ENCODE results near the gene PTPRCAP.
"Not testable (repeated sequence)": the region's sequence is repeated elsewhere in the genome, so short reads cannot be mapped to it uniquely, and the experiment has no call there.

Gene PTPRCAP

GRCh38 chr11:67409261-67409666, 28.2 kb downstream of the PTPRCAP start:
- no peak for DNase-seq (ENCODE audit: low spot score)

GRCh38 chr11:67408437-67409200, 28.9 kb downstream of the PTPRCAP start:
- no peak for DNase-seq (ENCODE audit: low spot score)

- no peak for DNase-seq (ENCODE audit: low spot score)
Observed at GRCh38 chr11:67407688-67408163, 29.8 kb downstream of the PTPRCAP start.

- DNase-seq (ENCODE audit: low spot score), result peak; percentile 78
Observed at GRCh38 chr11:67406969-67407687, 30.4 kb downstream of the PTPRCAP start.

- DNase-seq (ENCODE audit: low spot score), result no peak
Observed at GRCh38 chr11:67406420-67406968, 31.0 kb downstream of the PTPRCAP start.

- no peak for DNase-seq (ENCODE audit: low spot score)
Observed at GRCh38 chr11:67405688-67406339, 31.7 kb downstream of the PTPRCAP start.

- no peak for DNase-seq (ENCODE audit: low spot score)
Observed at GRCh38 chr11:67405196-67405567, 32.3 kb downstream of the PTPRCAP start.

- DNase-seq (ENCODE audit: low spot score), result no peak
Observed at GRCh38 chr11:67404515-67405195, 32.8 kb downstream of the PTPRCAP start.

- DNase-seq (ENCODE audit: low spot score), result not testable (repeated sequence)
Observed at GRCh38 chr11:67403085-67403484, 34.4 kb downstream of the PTPRCAP start.

- DNase-seq (ENCODE audit: low spot score), result not testable (repeated sequence)
Observed at GRCh38 chr11:67402192-67402839, 35.2 kb downstream of the PTPRCAP start.

GRCh38 chr11:67401495-67402191, 35.8 kb downstream of the PTPRCAP start, which contains the start of gene PPP1CA:
Gene PPP1CA (minus strand): TSS chr11:67401858. CDS start chr11:67401782, 76 bp downstream.
- peak; percentile 94 for DNase-seq (ENCODE audit: low spot score)

GRCh38 chr11:67400942-67401494, 36.5 kb downstream of the PTPRCAP start:
- DNase-seq (ENCODE audit: low spot score), result no peak

GRCh38 chr11:67400251-67400941, 37.1 kb downstream of the PTPRCAP start:
- DNase-seq (ENCODE audit: low spot score), result no peak

- DNase-seq (ENCODE audit: low spot score), result no peak
Observed at GRCh38 chr11:67398661-67399563, 38.6 kb downstream of the PTPRCAP start.

GRCh38 chr11:67397986-67398660, 39.4 kb downstream of the PTPRCAP start:
- DNase-seq (ENCODE audit: low spot score), result no peak

- no peak for DNase-seq (ENCODE audit: low spot score)
Observed at GRCh38 chr11:67397536-67397935, 39.9 kb downstream of the PTPRCAP start.

GRCh38 chr11:67396587-67397389, 40.7 kb downstream of the PTPRCAP start:
- DNase-seq (ENCODE audit: low spot score), result no peak

All from Ammon's horn (tissue), 1 donor.